HK-2 (cell line): ENCODE data around the gene WDR77.

Experiments used
- DNase-seq: peaks from one replicate; pipeline ENCODE4 v3.0.0-alpha.2; 2018; ENCODE audit not compliant: unreplicated experiment

Gene WDR77

DNA sequence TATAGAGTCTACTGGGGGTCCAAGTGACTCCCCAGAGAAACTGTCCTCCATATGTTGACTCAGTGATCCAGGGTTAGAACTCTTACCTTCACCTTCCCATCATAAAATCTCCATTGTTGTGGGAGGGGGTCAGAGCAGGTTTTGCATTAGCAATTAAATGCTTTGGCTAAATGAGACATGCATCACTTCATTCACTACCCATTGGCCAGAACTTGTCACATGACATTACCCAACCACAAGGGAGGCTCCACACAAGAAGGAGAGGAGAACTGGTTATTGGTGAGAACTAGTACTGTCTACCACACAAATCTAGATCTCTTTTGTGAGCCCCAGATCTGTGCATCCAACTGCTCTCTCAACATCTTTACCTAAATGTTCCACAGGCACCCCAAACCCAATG lies 20.5 kb upstream of the WDR77 start:
- DNase-seq: no peak

DNA sequence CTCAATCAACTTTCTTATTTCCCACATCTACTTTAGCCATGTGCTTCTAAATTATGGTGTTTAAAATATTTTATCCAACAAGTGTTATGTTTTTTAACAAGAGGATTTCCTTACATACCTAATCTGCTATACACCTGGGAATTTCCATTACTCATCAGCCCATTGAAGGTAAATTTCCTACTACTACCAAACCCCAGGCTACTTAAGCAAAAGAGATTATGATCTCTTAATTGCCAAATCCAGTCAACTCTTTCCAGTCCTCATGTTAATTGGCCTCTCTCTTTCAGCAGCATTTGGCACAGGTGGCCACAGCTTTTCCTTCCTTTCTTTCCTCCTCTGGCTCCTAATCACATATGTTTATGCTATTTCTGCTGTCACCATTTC lies 19.7 kb upstream of the WDR77 start:
- DNase-seq: no peak

DNA sequence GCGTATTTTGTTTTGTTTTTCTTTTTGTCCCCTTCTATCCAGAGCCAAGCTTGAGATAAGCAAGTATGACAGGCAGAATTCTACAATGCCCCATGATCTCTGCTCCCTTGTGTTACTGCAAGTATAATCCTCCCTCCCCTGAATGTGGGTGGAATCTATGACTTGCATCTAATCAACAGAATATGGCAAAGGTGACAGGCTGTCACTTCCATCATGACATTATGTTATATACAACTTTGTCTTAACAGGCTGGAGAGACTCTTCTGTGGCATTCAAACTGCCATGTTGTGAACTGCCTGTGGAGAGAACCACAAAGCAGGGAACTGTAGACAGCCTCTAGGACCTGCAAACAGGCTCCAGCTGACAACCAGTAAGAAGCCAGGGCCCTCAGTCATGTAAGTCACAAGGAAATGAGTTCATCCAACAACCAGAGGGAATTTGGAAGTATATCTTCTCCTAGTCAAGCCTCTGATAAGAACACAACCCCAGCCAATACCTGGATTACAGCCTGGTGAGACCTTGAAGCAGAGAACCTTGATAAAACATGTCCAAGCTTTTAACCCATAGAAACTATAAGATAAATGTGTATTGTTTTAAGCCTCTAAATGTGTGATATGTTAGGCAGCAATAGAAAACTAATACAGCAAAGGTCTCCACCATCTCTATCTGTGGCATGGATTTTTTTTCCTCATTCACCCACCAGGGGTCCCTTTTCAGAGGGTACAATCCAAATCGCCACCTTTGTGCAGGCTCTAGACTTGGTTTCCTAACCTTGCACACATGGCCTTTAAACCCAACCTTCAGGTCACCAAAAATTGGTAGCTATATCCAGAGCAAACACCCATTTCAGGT lies 19.0 kb upstream of the WDR77 start:
- no peak for DNase-seq

DNA sequence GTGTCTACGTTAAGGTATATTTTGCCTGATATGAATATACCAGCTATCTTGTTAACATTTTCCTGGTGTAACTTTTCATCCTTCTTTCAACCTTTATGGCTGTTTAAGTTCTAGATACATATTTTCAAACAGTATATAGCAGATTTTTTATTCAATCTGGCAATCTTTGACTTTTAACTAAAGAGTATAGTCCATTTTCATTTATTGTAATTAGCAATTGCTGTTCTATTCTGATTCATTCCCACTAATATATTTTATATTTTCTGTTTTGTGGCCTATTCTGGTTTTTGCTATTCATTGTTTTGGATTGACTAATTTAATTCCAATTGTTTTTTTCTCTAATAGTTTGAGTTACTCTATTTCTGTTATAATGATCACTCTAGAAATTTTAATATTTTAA lies 17.4 kb upstream of the WDR77 start:
- DNase-seq: no peak

DNA sequence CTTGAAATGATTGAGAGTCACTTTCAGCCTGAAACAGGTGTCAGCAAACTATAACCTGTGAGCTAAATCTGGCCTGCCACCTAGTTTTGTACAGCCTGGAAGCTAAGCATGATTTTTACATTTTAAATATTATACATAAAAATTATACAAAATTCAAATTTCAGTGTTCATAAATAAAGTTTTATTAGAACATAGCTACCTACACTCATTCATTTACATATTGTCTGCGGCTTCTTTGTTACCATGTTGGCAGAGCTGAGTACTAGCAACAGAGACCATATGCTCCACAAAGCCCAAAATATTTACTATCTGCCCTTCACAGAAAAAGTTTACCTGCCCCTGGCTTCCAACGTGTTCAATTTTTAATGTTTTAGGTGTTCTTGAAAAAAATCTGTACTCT lies 16.7 kb upstream of the WDR77 start:
- DNase-seq: no peak

DNA sequence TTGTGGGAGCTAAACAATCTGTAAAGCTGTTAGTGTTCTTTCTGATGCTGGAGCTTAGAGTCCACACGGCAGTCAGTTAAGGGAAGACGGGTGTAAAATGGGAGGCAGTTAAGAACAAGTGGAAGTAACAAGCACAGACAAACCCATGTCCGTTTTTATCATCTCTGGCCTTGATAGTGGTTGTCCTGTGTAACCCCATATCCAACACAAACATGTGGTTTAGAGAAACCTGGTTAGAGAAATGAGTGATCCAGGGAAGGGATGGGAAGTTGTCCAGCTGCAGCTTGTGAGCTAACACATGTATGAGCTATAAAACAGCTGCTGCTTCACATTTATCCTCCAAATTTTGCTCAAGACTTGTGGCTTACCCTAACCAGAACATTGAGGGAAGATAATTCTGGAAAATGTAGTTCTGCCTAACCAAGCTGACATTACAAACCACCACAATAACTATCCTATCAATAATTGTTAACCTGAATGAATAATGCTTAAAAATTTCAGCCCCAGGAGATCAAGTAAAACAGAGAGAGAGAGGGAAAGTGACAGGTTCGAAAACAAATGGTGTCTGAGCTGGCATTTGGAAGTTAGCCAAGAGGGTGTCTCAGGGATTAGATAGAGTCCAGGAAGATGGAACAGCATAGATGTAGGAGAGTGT lies 14.1 kb upstream of the WDR77 start:
- peak; percentile 54 for DNase-seq

GRCh38 chr1:111462370-111463028 lies 13.4 kb upstream of the WDR77 start:
- DNase-seq: no peak

DNA sequence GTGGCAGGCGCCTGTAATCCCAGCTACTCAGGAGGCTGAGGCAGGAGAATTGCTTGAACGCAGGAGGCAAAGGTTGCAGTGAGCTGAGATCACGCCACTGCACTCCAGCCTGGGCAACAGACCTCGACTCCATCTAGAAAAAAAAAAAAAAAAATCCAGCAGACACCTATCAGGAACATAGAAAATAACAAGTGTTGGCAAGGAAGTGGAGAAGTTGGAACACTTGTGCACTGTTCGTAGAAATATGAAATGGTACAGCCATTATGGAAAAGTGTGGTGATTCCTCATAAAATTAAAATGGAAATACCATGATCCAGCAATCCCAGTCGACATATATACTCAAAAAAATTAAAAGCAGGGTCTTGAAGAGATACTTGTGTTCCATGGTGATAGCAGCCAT lies 12.7 kb upstream of the WDR77 start:
- no peak for DNase-seq

DNA sequence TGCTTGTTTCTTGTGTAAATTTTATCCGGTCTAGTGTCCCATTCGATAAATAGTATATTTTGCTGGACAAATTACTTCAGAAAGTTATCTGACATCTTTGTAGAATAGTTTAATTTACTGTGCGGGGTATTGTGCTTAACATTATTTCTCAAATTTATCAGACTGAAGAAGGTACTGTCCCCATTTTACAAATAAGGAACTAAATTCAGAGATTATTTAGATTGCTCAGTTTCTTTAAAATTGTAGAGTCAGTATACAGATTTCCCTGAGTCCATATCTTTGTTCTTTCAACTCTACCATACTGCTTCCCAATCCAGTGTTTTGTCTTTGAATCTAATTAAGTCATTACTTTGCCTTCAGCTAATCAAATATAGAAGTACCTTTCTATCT lies 6.6 kb upstream of the WDR77 start:
- no peak for DNase-seq

DNA sequence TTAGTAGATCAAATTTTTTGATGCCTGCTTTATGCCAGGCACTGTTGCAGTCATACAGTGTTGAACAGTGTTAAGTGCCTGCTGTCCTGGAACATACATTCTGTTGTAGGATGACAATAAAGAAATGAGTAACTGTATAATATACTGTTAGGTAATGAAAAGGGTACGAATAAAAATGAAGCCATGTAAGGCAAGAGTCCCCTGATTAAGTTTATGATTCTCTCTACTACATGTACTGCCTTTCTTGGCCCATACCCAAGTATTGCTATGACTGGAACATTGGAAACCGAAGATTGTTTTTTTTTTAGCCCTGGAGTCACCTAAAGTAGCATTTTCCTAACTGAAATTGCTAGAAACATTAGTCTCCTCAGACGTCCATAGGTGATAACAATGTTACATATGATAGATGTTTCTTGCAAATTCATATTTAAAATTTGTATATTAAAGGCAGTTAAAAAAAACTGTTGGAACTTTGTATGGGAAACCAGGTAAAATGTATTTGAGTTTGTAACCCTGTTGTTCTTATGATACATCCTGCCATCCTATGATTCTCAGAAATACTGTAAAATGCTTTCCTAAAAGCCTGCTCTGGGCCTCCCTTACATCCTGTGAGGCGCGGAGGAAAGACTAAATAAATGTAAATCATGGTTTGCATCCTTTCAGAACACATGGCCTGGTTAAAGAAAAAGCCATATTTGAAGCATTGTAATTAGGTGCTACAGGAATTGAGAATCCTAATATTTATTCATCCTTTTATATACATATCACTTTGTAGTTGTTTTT lies 6.0 kb upstream of the WDR77 start:
- no peak for DNase-seq

DNA sequence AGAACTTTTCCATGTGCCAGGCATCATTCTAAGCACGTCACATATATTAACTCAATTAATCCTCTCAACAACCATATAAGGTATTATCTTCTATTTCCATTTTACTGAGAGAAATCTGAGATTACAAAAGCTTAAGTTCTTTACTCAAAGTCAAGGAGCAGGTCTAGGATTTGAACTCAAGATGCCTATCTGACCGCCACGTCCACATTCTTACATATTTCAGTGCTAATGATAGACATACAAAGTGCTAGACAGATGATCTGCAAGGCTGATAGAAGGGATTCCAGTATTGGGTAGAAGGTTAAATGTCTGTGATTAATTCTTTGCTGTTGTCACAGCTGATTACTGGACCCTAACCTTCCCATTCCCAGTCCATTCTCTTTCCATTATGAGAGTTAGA lies 4.7 kb upstream of the WDR77 start:
- DNase-seq: no peak

GRCh38 chr1:111452581-111452980 lies 3.5 kb upstream of the WDR77 start:
- no peak for DNase-seq

DNA sequence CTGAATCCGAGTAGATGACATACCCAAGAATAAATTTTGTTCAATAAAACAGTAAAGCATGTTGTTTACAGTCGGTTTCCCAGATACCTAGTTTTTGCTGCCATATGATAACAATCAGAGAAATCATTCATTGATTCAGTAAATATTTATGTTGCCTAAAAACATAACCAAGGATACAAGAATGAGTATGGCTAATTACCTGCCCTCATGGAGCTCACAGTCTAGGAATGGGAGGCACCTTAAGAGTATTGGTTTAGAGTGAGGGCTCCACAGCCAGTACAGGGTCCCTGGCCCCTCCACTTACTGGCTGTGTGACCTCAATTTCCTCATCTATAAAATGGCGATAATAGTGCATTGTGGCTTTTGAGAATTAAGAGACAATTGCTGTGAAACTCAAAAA lies 1.1 kb upstream of the WDR77 start:
- DNase-seq: no peak

DNA sequence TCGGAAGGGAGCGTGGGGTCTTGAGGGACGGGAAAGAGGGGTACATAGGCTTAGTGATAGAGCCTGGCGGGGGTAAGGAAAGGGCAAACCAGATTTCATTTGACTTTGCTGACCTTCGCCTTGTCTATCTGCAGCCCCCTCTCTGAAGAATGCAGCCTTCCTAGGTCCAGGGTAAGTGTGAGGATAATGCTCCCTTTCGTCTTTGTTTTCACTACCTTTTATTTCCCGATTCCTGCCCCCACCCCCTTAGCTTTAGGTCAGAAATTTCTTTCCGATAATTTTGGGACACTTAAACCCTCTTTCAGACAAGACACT lies 604 bp upstream of the WDR77 start:
- no peak for DNase-seq

DNA sequence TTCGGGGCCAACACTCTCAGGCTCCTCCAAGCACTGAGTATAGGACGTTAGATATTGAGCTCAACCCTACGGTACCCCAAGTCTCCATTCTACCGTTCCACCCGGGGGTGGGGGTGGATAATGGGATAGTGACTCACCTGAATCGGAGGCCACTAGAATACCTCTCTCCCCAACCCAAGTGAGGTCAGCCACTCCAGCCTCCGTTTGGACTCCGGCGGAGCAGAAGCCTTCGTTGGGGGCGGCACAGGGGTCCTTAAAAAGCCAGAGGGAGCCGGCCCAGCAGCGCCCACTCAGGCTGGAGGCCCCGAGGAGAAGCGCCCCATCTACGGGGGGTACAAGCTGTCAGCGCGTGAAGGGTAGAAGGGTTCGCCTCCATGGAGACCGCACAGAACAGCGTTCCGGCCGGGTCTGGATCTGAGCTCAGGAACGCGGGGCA lies 556 bp downstream of the WDR77 start:
- DNase-seq: peak; percentile 40

DNA sequence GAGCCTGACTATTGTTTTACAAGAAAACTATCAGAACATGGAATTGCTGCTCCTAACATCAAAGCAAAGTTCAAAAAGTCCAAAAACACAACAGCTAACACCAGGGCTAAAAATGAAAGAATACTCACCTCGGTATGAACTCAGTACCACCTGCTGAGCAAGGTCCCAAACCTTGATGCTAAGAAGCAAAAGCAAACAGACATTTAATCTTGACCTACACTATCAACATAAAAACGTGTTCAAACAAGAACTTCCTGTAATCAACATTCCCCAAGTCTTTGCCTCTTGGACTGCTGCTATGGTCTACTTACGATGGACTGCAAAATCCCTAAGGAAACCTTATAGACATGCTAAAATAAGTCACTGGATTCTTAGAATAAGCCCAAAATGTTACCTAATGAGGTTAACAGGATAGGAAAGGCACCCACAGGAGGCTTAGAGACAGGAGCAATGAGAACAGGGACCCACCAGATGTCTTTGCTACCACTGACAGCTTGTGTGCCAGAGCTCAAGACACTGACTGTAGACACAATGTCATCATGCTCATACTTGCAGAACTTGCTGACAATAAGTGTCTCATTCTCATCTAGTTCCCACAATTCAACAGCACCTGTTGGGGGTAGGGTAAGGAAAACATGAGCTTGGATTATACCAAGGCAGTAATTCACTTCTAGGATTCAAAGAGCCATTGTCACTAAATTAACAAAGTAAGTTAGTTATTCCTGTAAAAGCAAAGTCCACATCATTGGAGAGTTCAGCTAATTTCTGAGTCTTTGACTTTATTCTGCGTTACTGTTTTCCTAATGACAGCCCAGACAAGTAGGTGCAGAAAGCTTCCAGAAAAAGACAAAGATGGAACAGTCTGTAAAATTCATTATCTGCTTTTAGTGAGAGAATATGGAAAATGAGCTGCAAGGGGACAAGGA lies 1.8 kb downstream of the WDR77 start:
- no peak for DNase-seq

- no peak for DNase-seq
Measured at GRCh38 chr1:111446546-111446945, 2.5 kb downstream of the WDR77 start.

DNA sequence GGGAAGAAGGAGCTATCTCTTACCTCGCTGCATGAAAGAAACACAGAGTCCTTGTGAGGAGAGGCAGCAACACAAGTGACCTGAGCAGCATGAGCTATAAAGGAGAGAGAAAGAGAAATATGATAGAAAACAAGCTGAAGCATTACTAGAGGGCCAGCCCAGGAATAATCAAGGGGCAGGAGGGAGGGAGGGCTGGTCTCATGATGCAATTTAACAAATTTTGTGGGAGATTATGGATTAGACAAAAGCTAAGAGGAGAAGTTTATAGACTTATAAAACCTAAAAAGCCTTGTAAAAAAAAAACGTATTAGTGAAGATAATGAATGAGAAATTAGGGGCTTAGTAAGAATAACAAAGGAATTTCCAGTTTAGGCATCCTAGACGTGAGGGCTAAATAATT lies 5.0 kb downstream of the WDR77 start:
- DNase-seq: no peak

DNA sequence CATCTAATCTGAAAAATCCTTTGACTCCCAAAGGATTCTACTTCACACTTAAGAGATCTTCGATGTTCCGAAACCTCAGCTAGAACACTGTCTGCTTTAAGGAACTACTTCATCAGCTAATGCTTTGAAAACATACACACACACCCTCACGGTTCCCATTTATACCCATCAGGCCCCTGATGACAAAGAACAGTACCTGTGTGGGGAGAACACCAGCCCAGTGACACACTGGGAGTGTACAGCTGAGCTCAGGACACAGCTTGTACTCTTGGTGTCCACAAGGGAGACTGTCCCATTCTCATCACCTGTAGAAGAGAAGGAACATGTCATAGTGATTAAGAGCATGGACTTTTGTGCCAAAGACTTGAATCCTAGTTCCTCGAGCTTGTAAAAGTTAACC lies 6.6 kb downstream of the WDR77 start:
- no peak for DNase-seq

GRCh38 chr1:111441573-111442192 lies 7.4 kb downstream of the WDR77 start:
- DNase-seq: no peak
